SJSA1 (cell line): ENCODE measurements around the gene PIH1D1. TPM values are rescaled to one million over a fixed set of nuclear protein-coding genes. Genes with fewer than 3 reads are reported as not detected.

Experiments used
- DNase-seq, 2 experiments: peaks; one replicate each; pipeline ENCODE4 v3.0.0-alpha.2; 2015 to 2020; ENCODE audit warnings: low spot score in 2 of 2, low read depth in 1 of 2
- H3K27ac ChIP-seq: fragments of 250-450 bp; sonication (Bioruptor Pico); 2 replicates; pipeline ENCODE4 v1.5.1; 2020; ENCODE audit warnings: mild to moderate bottlenecking, moderate library complexity
- H3K27me3 ChIP-seq: fragments of 250-450 bp; sonication (Bioruptor Pico); replicated peaks from 2 replicates; pipeline ENCODE4 v1.5.1; 2020; ENCODE audit warnings: mild to moderate bottlenecking, moderate library complexity
- H3K36me3 ChIP-seq: fragments of 250-450 bp; sonication (Bioruptor Pico); 2 replicates; pipeline ENCODE4 v1.5.1; 2020; ENCODE audit warnings: mild to moderate bottlenecking
- H3K4me1 ChIP-seq: fragments of 250-450 bp; sonication (Bioruptor Pico); replicated peaks from 2 replicates; pipeline ENCODE4 v1.6.1; 2021; ENCODE audit warnings: mild to moderate bottlenecking
- H3K4me3 ChIP-seq: fragments of 250-450 bp; sonication (Bioruptor Pico); 2 replicates; pipeline ENCODE4 v1.5.1; 2020; ENCODE audit warnings: mild to moderate bottlenecking
- H3K9me3 ChIP-seq: fragments of 250-450 bp; sonication (Bioruptor Pico); replicated peaks from 2 replicates; pipeline ENCODE4 v1.5.1; 2020; ENCODE audit warnings: mild to moderate bottlenecking
- total RNA-seq: library from RNA; depleted of rRNA; stranded (reverse); fragments of >200 nt; shearing (Covaris generic); gene quantifications from 2 replicates; pipeline ENCODE4 v1.2.3, GENCODE V29; 2014

PIH1D1 gene
- total RNA-seq, 1 experiment from 2014 or later, result 78.2 TPM

- no peak within 1 kb of the TSS for H3K4me3 ChIP-seq
Measured at GRCh38 chr19:49441210-49441959, 10.2 kb downstream of the PIH1D1 start, which contains the start of gene SLC17A7. TSS of gene SLC17A7 (minus strand) at chr19:49441527. CDS start at chr19:49441379, 148 bp downstream.

GRCh38 chr19:49440439-49441209 lies 11.0 kb downstream of the PIH1D1 start:
- 0 out of 2 replicates have a peak, but pooled peaks cover 3% of the 10 kb centered on the region for H3K9me3 ChIP-seq
- peaks cover 10% of the 10 kb centered on the region for H3K4me1 ChIP-seq
- peaks cover 60% of the 10 kb centered on the region for H3K27me3 ChIP-seq

More at GRCh38 chr19:49441210-49441959, 10.2 kb downstream of the PIH1D1 start, which contains the start of gene SLC17A7:
- Histone ChIP-seq H3K36me3 (no peaks in the 10 kb centered on the region; the same call in 1 of the 2 replicates), H3K27ac (no peak within 1 kb of the TSS), H3K9me3 (no peaks in the 10 kb centered on the region), H3K4me1 (peaks cover 10% of the 10 kb centered on the region), H3K27me3 (peaks cover 52% of the 10 kb centered on the region)
- no peak for DNase-seq

GRCh38 chr19:49439836-49440235 lies 11.8 kb downstream of the PIH1D1 start:
- no peak overlapping the region for H3K27ac ChIP-seq
- DNase-seq, result no peak
- peaks cover 68% of the 10 kb centered on the region for H3K27me3 ChIP-seq
- H3K9me3 ChIP-seq, result 0 out of 2 replicates have a peak, but pooled peaks cover 3% of the 10 kb centered on the region
- no peak overlapping the region for H3K4me3 ChIP-seq
- H3K4me1 ChIP-seq, result peaks cover 10% of the 10 kb centered on the region
- H3K36me3 ChIP-seq, result no peaks in the 10 kb centered on the region

More at GRCh38 chr19:49440439-49441209, 11.0 kb downstream of the PIH1D1 start:
- H3K36me3 ChIP-seq, result no peaks in the 10 kb centered on the region
- no peak overlapping the region for H3K4me3 ChIP-seq
- no peak overlapping the region for H3K27ac ChIP-seq
- no peak for DNase-seq

- Histone ChIP-seq H3K4me3 (no peak overlapping the region), H3K36me3 (no peaks in the 10 kb centered on the region), H3K4me1 (peaks cover 6% of the 10 kb centered on the region), H3K27ac (no peak overlapping the region), H3K9me3 (0 out of 2 replicates have a peak, but pooled peaks cover 3% of the 10 kb centered on the region), H3K27me3 (peaks cover 79% of the 10 kb centered on the region)
- no peak for DNase-seq
Measured at GRCh38 chr19:49438261-49438660, 13.4 kb downstream of the PIH1D1 start.

GRCh38 chr19:49437231-49437630 lies 14.4 kb downstream of the PIH1D1 start:
- Histone ChIP-seq H3K27me3 (peaks cover 86% of the 10 kb centered on the region), H3K36me3 (no peaks in the 10 kb centered on the region), H3K4me1 (no peaks in the 10 kb centered on the region; the same call in 1 of the 2 replicates), H3K27ac (no peak overlapping the region), H3K9me3 (peaks cover 3% of the 10 kb centered on the region; the same call in 1 of the 2 replicates), H3K4me3 (no peak overlapping the region)
- DNase-seq, result no peak

GRCh38 chr19:49436381-49437017 lies 15.1 kb downstream of the PIH1D1 start:
- no peak overlapping the region for H3K27ac ChIP-seq
- H3K27me3 ChIP-seq, result peaks cover 86% of the 10 kb centered on the region
- no peaks in the 10 kb centered on the region for H3K36me3 ChIP-seq
- peaks cover 3% of the 10 kb centered on the region; the same call in 1 of the 2 replicates for H3K9me3 ChIP-seq
- no peak overlapping the region for H3K4me3 ChIP-seq
- no peaks in the 10 kb centered on the region; the same call in 1 of the 2 replicates for H3K4me1 ChIP-seq
- no peak for DNase-seq

- Histone ChIP-seq H3K36me3 (no peaks in the 10 kb centered on the region), H3K9me3 (peaks cover 3% of the 10 kb centered on the region; the same call in 1 of the 2 replicates), H3K4me1 (no peaks in the 10 kb centered on the region), H3K4me3 (no peak overlapping the region), H3K27me3 (peaks cover 84% of the 10 kb centered on the region), H3K27ac (no peak overlapping the region)
- no peak for DNase-seq
Measured at GRCh38 chr19:49435670-49436069, 15.9 kb downstream of the PIH1D1 start.

- Histone ChIP-seq H3K9me3 (peaks cover 3% of the 10 kb centered on the region; the same call in 1 of the 2 replicates), H3K4me1 (no peaks in the 10 kb centered on the region), H3K4me3 (no peak overlapping the region), H3K27ac (no peak overlapping the region), H3K27me3 (peaks cover 82% of the 10 kb centered on the region), H3K36me3 (no peaks in the 10 kb centered on the region)
- DNase-seq, result no peak
Measured at GRCh38 chr19:49434907-49435583, 16.6 kb downstream of the PIH1D1 start.

- Histone ChIP-seq H3K9me3 (peaks cover 3% of the 10 kb centered on the region; the same call in 1 of the 2 replicates), H3K4me1 (no peaks in the 10 kb centered on the region; the same call in 1 of the 2 replicates), H3K36me3 (no peaks in the 10 kb centered on the region), H3K27ac (no peak overlapping the region), H3K4me3 (no peak overlapping the region), H3K27me3 (peaks cover 80% of the 10 kb centered on the region)
- DNase-seq, result no peak
Measured at GRCh38 chr19:49433240-49433901, 18.2 kb downstream of the PIH1D1 start.

- no peak overlapping the region for H3K27ac ChIP-seq
- H3K9me3 ChIP-seq, result peaks cover 3% of the 10 kb centered on the region; the same call in 1 of the 2 replicates
- H3K27me3 ChIP-seq, result peaks cover 83% of the 10 kb centered on the region
- no peak overlapping the region for H3K4me3 ChIP-seq
- H3K4me1 ChIP-seq, result no peaks in the 10 kb centered on the region; the same call in 1 of the 2 replicates
- H3K36me3 ChIP-seq, result no peaks in the 10 kb centered on the region
- DNase-seq, result no peak
Measured at GRCh38 chr19:49432141-49433073, 19.2 kb downstream of the PIH1D1 start.

- peaks cover 86% of the 10 kb centered on the region for H3K27me3 ChIP-seq
- no peak for DNase-seq
Measured at GRCh38 chr19:49431330-49431749, 20.3 kb downstream of the PIH1D1 start.

More at GRCh38 chr19:49431330-49431749, 20.3 kb downstream of the PIH1D1 start:
- Histone ChIP-seq H3K27ac (no peak overlapping the region), H3K9me3 (peaks cover 3% of the 10 kb centered on the region; the same call in 1 of the 2 replicates), H3K36me3 (no peaks in the 10 kb centered on the region), H3K4me3 (no peak overlapping the region), H3K4me1 (no peaks in the 10 kb centered on the region; the same call in 1 of the 2 replicates)
